GM23338 (cell line): ENCODE data around the gene TMEM252.

Experiments
- CREB1 ChIP-seq: fragments of 250-450 bp; sonication (Bioruptor Pico); IDR thresholded peaks from 2 replicates; pipeline ENCODE4 v1.5.0; 2020; ENCODE audit warnings: low read depth, mild to moderate bottlenecking, moderate library complexity
- CTCF ChIP-seq, 2 experiments: fragments of 200-600 bp in 1 of 2; sonication (generic) in 1 of 2; conservative IDR thresholded peaks; 2 replicates each; pipeline versions ENCODE4 v1.5.1 to v1.6.1; 2016 to 2017; ENCODE audit warnings: antibody characterized with exemption in 2 of 2, low read depth in 2 of 2, mild to moderate bottlenecking in 2 of 2, moderate library complexity in 1 of 2
- EZH2 ChIP-seq: fragments of 200-600 bp; sonication (generic); IDR thresholded peaks from one replicate; pipeline ENCODE4 v1.8.0; 2017; ENCODE audit warnings: antibody characterized with exemption, mild to moderate bottlenecking, low read depth; ENCODE audit not compliant: unreplicated experiment
- JUNB ChIP-seq: IDR thresholded peaks from one replicate; pipeline ENCODE4 v1.6.1; 2016; ENCODE audit warnings: antibody characterized with exemption; ENCODE audit not compliant: unreplicated experiment
- NANOG ChIP-seq: IDR thresholded peaks from 2 replicates; pipeline ENCODE4 v1.6.1; 2016; ENCODE audit warnings: antibody characterized with exemption, borderline replicate concordance
- POLR2AphosphoS5 ChIP-seq: IDR thresholded peaks from 2 replicates; pipeline ENCODE4 v1.6.1; 2016; ENCODE audit warnings: antibody characterized with exemption, low read depth
- ZNF331 ChIP-seq: fragments of 250-450 bp; sonication (Bioruptor Pico); IDR thresholded peaks from 2 replicates; pipeline ENCODE4 v1.5.0; 2020; ENCODE audit warnings: low read depth, mild to moderate bottlenecking, moderate library complexity
- ZNF462 ChIP-seq: fragments of 250-450 bp; sonication (Bioruptor Pico); IDR thresholded peaks from 2 replicates; pipeline ENCODE4 v1.5.0; 2020; ENCODE audit warnings: mild to moderate bottlenecking, moderate library complexity
- TF ChIP-seq, protein P1 (sequence below): IDR thresholded peaks from one replicate; pipeline ENCODE4 v1.6.1; 2018; ENCODE audit warnings: antibody characterized with exemption; ENCODE audit not compliant: unreplicated experiment

DNA sequence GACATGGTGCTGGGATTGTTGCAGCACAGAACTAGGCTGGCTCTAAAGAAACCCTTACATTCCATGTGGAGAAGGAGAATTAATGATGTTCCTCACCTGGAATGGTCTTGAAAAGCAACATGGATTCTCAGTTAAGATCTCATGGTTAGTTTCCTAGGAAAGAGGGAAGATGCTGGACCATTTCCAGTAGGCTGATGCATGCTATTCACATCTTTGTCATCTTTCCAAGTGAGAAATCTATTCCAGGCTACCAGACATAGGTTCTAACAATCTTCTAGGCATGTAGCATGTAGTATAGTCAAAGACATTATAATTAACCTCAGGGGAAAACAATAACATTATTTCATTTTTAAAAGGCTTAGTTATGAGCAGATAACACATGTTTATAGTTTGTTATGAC is 44.3 kb downstream of the TMEM252 start:
- no peak for TF ChIP-seq CTCF (conservative IDR thresholded peaks at IDR 0.05; ENCODE audit: low read depth in 2 of 2)
- no peak for TF ChIP-seq POLR2AphosphoS5
- no peak for TF ChIP-seq NANOG
- TF ChIP-seq, protein P1, sequence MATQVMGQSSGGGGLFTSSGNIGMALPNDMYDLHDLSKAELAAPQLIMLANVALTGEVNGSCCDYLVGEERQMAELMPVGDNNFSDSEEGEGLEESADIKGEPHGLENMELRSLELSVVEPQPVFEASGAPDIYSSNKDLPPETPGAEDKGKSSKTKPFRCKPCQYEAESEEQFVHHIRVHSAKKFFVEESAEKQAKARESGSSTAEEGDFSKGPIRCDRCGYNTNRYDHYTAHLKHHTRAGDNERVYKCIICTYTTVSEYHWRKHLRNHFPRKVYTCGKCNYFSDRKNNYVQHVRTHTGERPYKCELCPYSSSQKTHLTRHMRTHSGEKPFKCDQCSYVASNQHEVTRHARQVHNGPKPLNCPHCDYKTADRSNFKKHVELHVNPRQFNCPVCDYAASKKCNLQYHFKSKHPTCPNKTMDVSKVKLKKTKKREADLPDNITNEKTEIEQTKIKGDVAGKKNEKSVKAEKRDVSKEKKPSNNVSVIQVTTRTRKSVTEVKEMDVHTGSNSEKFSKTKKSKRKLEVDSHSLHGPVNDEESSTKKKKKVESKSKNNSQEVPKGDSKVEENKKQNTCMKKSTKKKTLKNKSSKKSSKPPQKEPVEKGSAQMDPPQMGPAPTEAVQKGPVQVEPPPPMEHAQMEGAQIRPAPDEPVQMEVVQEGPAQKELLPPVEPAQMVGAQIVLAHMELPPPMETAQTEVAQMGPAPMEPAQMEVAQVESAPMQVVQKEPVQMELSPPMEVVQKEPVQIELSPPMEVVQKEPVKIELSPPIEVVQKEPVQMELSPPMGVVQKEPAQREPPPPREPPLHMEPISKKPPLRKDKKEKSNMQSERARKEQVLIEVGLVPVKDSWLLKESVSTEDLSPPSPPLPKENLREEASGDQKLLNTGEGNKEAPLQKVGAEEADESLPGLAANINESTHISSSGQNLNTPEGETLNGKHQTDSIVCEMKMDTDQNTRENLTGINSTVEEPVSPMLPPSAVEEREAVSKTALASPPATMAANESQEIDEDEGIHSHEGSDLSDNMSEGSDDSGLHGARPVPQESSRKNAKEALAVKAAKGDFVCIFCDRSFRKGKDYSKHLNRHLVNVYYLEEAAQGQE: no peak
- TF ChIP-seq ZNF331 (CRISPR knock-in tag): no peak
- no peak for TF ChIP-seq CREB1 (CRISPR knock-in tag)
- no peak for TF ChIP-seq ZNF462
- no peak for TF ChIP-seq JUNB
- no peak for TF ChIP-seq EZH2
